Measurements from ENCODE around the gene MVD.

MVD gene

DNA sequence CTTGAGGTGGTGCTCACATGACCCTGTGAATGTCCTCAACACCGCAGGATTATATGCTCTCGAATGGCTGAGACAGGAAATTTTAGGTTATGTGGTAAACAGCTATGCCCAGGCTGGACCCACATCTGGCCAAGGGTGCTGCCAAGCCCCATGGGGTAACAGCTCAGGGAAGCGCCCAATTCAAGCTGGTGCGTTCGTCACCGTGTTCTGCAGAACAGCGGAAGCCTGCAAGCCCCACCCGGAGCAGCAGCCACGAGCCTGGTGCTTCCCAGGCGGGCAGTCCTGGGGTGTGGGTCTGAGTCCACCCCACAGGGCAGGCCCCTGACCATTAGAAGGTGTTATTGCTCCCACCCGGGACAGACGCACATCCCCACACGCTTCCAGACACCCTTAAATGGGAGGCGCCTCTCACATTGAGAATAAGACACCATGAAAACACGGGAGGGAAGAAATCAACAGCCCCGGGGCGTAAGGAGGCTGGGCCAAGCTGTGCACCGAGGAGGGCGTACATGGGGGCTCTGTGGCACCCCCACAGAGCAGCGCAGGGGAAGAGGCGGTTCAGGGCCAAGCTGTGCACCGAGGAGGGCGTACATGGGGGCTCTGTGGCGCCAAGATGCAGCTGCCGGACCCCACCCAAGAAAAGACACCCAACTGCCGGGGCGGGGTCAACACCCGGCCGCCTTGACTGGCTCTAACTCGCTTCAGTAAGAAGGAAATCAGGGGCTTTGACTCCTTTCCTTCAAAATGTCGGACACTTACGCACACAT, 9.1 kb downstream of the MVD start:
- DNase-seq = no peak

DNA sequence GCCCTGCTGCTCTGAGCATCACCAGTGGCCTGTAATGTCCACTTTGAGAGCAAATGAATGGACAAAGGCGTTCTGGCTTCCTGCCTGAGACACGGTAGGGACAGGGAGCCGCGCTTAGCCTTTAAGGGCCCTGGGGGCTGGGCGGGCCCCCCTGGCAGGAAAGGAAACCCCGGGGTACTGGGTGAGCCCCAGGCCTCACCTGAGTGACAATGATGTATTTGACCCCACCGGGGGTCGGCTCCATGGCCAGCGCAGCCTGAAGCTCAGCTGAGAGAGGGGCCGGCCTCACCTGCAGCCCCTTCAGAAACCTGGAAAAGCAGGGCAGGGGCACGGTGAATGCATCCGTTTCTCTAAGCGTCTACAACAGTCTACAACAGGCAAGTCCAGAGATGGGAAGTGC, 9.8 kb downstream of the MVD start:
- no peak for DNase-seq

DNA sequence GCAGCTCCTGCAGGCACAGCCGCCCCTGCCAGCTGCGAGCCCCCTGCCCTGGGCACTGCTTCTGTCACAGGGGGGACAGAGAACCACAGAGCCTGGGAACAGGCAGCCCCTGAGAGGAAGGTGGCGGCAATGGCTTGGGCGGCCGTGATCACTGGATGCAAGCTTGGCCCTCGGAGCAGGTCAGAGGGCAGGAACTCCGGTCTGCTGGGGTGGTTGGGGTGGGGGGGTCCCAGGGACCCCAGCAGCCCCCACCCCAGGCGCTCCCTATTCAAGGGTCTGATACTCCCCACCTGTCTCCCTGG, 10.2 kb downstream of the MVD start:
- DNase-seq = no peak

DNA sequence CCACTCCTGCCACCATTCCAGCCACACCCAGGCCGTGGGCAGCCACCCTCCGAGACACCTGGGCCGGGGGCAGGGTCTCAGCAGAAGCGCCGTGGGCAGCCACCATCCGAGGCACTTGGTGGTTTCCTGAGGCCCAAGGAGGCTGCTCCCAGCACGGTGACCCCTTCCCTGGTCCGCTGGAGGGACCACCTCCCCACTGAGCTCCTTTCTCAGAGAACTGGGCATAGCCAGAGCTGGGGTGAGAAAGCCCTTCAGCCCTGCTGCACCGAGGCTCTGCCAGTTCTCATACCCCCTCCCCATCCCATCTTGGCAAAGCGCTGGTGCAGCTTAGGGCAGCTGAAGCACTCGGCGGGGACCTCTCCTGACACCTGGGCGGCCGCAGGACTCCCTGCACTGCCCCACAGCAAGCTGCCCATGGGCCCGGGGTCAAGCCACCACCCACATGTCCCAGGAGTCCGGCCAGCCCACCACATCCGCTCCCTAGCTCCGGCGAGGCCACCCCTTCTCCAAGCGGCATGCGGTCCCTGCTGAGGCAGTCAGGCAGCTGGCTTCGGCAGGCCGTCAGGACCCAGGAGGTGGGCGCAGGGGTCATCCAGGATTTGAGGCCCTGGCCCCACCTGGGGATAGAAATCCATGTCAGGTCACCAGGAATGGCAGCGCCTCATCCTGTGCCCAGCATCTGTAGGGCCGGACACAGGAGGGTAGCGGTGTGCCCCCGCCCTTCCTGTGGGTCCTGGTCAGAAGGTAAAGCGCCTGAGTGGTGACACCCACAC, 10.7 kb downstream of the MVD start:
- no peak for DNase-seq

DNA sequence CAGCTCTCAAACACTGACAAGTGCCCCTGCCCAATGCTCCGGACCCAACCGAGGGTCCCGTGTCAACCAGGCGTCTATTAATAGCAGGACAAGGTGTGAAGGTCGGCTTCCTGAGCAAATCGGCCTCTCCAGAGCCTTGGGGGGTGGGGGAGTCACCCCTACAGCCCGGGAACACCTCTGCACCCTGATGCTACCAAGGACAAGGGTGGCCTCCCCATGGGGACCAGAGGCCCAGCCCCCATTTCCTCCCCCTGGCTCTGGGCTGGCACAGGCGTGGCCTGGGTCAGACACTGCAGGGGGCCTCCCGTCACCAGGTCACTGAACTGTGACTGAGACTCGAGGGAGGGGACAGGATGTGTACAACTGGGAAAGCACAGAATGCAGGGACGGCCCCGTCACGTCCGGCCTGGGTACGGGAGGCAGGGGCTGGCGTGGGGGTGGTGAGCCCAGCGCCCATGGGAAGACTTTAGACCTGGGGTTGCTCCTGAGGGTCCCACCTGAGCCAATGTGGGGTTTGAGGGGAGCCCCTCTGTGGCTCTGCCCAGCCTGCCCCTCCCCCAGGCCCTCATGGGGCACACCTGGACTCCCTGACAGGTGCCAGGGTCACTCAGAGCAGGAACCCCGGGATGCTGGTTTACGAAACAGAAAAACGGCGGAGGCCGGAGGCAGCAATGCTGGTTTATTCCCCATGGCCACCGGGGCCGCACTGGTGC, 11.5 kb downstream of the MVD start:
- DNase-seq = no peak

DNA sequence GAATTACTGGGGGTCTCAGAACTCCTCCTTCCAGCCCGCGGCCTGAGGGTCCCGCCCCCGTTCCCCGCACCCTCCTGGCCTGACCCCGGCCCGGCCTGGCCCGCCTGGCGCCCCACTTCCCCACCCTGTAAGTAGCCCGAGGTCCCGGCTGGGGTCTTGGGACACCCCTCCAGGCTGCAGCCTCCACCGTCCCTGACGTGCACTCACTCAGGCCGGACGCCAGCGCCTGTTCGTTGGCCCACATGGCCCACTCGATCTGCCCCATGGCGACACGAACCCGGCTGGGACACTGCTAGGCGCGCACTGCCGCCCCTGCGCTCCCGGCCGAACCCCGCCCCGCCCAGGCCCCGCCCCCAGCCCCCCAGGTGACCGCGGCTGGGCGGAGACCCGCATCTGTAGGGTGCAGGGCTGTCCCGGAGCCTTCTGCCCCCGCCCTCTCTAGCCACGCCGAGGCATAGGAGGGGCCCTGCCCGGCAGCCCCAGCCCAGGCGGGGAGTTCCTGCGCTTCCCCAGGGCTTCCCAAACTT, 12.1 kb downstream of the MVD start, which contains the start of gene CYBA:
CYBA (minus strand) TSS at position 305 of the 527 bp plus-strand sequence; CDS start at position 265, 40 bp downstream.
- DNase-seq = no peak

DNA sequence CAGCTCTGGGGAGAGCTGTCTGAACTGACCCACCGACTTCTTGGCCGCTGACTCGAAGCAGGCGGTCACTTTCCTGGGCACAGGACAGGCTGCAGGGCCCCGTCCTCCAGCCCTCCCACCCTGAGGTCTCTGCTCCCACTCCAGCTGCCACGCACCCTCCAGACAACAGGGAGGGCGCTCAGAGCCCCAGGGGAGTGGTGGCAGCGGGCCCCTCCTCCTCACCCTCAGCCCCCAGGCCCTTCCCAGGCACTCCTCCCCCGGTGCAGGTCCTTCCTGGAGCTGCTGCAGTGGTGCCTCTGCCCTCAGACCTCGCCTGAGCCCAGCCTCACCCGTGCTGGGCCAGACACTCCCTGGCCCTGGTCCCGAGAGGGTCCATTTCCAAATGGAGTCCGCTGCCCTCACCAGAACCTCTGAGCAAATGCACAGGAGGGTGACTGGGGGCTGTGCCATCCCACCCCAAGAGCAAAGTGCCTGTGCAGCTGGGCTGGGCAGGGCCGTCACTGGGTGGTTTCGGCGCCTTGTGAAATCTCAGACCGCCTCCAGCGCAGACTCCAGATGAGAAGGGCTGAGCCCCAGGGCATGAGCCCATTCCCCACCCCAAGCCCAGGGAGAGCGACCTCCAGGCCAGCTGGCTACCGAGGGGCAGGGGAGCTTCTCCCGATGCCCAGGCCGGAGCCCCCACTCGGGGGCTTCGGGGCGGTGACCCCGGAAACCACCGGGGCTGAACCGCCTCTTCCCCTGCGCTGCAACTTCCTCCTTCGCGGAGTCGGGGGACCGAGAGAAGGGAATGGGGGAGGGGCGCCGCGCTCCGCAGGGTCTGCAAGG, 12.8 kb downstream of the MVD start:
- DNase-seq = no peak

DNA sequence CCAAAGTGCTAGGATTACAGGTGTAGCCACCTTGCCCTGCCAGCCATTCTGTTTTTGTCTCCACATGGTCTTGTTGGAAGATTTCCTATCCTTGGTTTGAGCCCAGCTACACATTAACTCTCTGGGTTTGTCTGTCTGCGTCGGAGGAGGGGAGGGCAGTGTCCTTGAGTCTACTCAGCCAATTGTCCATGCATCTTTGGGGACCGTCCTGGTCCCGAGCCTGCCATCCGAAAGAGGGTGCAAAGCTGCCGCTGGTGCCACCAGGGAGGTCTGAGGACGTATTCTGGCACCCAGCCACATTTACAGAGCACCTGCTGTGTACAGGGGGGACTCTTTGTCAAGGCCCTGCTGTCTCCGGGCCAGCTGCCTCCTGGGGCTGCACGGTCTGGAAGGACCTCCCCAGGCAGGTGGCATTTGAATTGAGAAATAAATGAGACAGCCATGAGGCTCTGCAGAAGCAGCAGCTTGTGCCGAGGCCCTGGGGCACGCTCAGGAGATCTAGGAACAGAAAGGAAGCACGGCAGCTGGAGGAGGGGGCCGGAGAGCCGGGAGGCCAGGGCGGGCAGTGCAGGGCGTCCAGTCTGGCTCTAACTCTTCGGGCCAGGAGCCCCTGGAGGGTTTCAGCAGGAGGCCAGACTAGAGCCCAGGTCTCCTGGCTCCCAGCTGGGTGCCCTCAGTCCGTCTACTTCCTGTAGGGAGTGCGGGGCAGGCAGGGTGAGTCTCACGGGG, 13.5 kb downstream of the MVD start:
- DNase-seq = no peak

DNA sequence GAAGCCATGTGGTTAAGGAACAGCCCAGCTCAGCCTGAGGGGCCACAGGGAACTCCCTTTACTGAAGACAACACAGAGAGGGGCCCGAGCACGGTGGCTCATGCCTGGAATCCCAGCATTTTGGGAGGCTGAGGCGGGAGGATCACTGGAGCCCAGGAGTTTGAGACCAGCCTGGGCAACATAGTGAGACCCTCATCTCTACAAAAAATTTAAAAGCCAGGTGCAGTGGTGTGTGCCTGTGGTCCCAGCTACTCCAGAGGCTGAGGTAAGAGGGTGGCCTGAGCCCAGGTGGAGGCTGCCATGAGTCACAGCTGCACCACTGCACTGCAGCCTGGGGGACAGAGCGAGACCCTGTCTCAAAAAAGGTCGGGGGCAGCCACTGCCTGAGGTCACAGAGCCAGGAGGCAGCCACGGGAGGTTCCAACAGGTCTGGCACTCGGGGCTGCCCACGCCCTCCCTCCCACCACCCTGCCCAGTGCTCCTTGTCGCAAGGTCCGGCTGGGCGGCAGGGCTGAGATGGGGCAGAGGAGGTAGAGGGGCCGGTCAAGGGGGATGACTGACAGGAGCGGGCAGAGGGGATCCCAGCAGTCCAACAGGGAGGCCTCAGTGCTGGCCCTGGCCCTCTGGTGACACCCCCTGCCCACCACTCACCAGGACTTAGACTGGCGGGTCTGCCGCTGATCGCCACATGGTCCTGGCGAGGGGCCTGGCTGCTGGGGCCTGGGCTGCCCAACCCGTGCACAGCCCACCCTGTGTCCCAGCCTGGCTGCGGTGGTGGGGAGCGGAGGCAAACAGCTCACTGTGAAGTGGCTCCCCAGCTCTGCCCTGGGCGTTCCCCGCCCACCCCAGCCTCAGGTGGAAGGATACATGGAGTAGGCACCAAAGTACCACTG, 15.5 kb downstream of the MVD start:
- no peak for DNase-seq

DNA sequence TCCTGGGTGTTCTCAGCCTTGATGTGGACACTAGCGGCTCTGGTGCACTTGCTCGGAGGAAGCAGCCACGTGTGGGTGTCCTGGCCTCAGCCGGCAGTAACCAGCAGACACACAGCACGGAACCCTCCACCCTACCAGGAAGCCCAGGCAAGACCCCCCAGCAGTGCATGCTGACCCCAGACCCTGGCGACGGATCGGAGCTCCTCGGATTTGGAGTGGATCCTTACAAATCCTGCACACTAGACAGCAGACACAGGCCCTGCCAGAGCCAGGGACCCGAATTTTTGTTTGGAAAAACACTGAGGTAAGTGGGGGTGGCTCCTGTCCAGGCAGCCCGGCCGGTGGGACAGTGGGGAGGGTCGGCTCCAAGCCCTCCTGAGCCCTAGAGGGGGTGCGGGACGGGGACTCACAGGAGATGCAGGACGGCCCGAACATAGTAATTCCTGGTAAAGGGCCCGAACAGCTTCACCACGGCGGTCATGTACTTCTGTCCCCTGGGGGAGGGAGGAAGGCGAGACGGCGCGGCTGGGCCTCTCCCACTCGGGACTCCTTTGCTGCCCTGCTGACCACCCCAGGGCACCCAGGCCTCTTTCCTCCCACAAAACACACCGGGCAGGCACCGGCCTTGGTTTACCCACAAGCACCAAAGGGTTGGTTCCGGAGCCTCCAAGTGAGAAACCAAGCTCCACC, 16.4 kb downstream of the MVD start:
- DNase-seq = no peak

DNA sequence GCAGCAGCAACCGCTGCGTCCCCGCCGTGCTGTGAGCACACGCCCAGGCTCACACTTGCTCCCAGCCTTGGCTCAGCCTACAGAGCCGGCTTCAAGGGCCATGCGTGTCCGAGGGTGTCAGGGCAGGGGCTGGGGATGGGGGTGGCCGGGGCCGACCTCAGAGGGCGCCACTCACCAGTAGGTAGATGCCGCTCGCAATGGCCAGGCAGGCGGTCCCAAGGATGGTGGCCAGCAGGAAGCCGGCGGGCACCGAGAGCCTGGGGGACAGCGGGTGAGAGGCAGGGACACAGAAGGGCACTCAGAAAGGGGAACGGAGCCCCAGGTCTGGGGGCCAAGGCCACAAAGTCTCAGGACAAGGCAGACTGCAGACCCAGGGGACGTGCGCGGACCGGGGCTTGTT, 16.9 kb downstream of the MVD start:
- DNase-seq = no peak

DNA sequence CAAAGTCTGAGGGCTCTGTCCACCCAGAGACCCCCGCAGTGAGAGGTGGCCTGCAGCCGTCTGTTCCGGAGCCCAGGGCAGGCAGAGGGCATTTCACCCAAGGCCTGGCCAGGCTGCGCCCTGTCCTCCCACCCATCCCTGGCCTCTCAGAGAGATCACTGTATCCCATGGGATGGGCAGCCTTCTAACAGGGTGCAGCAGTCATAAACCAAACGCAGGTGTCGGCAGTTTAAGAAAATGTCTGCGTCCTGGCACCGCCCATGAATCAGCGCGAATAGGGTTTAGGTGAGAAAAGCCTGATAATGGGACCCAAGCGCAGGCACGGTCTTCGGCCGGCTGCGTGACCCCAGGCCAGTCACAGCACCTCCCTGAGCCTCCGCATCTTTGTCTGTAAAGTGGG, 17.4 kb downstream of the MVD start:
- no peak for DNase-seq

DNA sequence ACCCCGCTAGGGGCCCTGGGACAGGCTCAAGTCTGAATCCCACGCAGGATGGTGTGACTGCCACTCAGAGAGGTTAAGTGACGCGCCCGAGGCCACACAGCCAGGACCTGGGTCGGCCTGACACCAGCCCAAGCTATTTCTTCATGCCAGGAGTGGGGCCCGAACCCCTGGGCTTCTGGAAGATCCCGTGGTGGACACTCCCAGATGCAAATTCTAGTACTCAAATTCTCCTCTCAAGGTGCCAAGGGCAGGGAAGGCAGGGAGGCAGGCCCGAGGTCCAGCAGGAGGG, 19.3 kb downstream of the MVD start:
- DNase-seq = no peak

DNA sequence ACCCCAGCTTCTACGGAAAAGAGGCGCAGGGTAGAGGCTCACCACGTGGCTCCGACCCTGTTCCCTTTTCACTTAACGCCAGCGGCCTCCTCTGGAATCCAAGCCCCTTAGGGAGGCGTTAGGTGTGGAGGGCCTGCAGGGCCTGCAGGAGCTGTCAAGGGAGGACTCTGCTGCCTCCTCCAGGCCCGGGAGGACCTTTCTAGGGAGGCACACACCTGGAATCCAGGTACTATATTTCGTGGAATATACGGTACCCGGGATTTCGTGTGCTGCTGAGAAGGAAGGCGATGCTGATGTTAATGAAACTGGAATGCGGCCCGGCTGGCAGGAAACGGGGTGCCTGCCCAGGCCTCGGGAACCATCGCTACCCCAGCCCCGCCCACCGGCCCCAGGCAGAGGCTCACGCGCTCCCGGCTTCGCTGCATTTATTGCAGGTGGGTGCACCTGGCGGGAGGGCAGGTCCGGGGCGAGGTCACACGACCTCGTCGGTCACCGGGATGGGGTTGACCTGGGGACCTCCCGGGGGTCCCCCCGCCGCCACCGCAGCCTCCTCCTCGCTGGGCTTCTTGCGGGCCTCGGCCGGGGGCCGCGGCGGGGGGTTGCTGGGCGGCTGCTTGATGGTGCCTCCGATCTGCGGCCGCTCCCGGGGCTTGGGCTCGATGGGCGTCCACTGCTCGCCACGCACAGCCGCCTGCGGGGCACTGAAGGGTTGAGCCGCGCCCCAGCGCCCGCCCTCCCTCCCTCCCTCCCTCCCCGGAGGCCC, 19.8 kb downstream of the MVD start:
- no peak for DNase-seq

DNA sequence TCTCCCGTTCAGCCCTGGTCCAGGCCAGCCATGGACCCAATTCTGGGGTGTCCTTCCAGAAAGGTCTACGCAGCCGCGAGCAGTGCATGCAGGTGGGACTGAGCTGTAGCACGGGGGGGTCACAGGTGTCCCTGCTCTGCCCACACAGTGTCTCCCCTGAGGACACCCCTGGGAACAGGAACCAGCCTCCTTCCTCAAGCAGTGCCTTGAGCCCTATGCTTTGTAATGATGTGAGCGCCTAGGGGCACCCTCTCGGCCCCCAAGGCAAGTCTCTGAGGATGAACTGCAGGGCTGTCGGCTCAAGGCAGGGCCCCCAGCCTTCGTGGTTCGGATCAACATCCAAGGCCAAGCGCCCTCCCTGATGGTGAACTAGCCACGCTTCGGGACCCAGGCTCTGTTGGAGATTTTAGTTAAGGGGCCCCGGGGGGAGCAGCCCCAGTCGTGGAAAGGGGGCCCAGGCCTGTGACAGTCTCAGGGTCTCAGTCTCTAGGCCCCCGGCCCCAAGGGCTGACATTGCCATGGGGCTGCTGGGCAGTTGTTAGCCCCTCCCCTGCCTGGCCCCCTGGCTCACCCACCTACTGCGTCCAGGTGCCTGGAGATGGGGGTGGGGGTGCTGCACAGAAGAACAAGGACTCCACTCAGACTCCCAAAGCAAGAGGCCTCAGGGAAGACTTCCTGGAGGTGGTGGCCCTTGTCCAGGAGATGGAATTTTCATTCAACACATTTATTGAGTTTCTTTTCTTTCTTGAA, 22.2 kb downstream of the MVD start:
- DNase-seq = no peak

DNA sequence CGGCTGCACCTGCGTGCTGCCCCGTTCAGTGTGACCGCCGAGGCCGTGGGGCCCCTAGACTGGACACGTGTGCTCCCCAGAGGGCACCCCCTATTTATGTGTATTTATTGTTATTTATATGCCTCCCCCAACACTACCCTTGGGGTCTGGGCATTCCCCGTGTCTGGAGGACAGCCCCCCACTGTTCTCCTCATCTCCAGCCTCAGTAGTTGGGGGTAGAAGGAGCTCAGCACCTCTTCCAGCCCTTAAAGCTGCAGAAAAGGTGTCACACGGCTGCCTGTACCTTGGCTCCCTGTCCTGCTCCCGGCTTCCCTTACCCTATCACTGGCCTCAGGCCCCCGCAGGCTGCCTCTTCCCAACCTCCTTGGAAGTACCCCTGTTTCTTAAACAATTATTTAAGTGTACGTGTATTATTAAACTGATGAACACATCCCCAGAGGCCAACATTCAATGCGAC, 22.8 kb downstream of the MVD start:
- DNase-seq = no peak

DNA sequence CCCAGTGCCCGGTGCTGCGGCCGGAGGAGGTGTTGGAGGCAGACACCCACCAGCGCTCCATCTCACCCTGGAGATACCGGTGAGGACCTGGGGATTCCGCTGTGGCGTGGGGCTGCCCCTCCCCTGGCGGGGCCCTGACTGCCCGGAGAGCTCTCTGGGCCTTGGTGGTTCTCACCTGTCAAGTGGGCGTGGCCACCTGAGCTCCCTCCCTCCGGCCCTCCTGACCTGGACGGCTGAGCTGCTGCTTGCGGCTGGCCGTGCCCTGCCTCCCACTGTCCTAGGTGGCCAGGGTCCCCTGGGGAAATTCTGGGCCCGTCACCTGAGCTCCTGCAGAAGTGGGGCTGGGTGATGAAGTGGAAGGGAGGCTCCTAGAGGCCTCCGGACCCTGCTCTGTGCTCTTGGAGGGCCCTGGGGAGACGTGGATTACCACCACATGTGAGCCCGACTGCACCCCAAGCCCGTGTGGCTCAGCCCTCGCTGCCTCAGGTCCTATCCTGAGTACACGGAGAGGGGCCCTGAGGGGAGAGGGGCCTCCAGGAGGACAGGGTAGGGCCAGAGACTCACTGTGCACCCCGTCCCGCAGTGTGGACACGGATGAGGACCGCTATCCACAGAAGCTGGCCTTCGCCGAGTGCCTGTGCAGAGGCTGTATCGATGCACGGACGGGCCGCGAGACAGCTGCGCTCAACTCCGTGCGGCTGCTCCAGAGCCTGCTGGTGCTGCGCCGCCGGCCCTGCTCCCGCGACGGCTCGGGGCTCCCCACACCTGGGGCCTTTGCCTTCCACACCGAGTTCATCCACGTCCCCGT, 23.5 kb downstream of the MVD start:
- DNase-seq = no peak

Measured in NCI-H2081 treated with DMSO at 0.1 percent for 48 hours (cell line).